GM19043 (cell line): Measurements from ENCODE around the gene MYO16.
"Not testable (repeated sequence)": the region's sequence is repeated elsewhere in the genome, so short reads cannot be mapped to it uniquely, and the experiment has no call there.

Experiments
- ATAC-seq: cut with Tn5 transposase; IDR thresholded peaks from one replicate; pipeline ENCODE4 v1.9.1; 2021; ENCODE audit warnings: low read depth; ENCODE audit not compliant: unreplicated experiment

MYO16 gene

GRCh38 chr13:109012115-109012514 lies 382.7 kb downstream of the MYO16 start:
- no peak for ATAC-seq

GRCh38 chr13:109021558-109021957 lies 392.1 kb downstream of the MYO16 start:
- ATAC-seq = no peak

GRCh38 chr13:109024611-109025010 lies 395.2 kb downstream of the MYO16 start:
- ATAC-seq = no peak

GRCh38 chr13:109026266-109026665 lies 396.9 kb downstream of the MYO16 start:
- ATAC-seq = no peak

GRCh38 chr13:109028624-109029023 lies 399.2 kb downstream of the MYO16 start:
- no peak for ATAC-seq

GRCh38 chr13:109033090-109033489 lies 403.7 kb downstream of the MYO16 start:
- ATAC-seq = no peak

- no peak for ATAC-seq
Measured at GRCh38 chr13:109036078-109036780, 406.8 kb downstream of the MYO16 start.

GRCh38 chr13:109043636-109044035 lies 414.2 kb downstream of the MYO16 start:
- ATAC-seq = no peak

- no peak for ATAC-seq
Measured at GRCh38 chr13:109055850-109056249, 426.4 kb downstream of the MYO16 start.

GRCh38 chr13:109058087-109058486 lies 428.7 kb downstream of the MYO16 start:
- ATAC-seq = no peak

- no peak for ATAC-seq
Measured at GRCh38 chr13:109072505-109072904, 443.1 kb downstream of the MYO16 start.

- ATAC-seq = no peak
Measured at GRCh38 chr13:109074436-109074835, 445.0 kb downstream of the MYO16 start.

GRCh38 chr13:109074853-109075252 lies 445.4 kb downstream of the MYO16 start:
- ATAC-seq = no peak

- no peak for ATAC-seq
Measured at GRCh38 chr13:109087916-109088623, 458.7 kb downstream of the MYO16 start.

- no peak for ATAC-seq
Measured at GRCh38 chr13:109088624-109088917, 459.2 kb downstream of the MYO16 start.

- ATAC-seq = no peak
Measured at GRCh38 chr13:109090796-109091195, 461.4 kb downstream of the MYO16 start.

GRCh38 chr13:109091249-109091648 lies 461.8 kb downstream of the MYO16 start:
- ATAC-seq = no peak

GRCh38 chr13:109092186-109092585 lies 462.8 kb downstream of the MYO16 start:
- ATAC-seq = not testable (repeated sequence)

GRCh38 chr13:109093998-109094397 lies 464.6 kb downstream of the MYO16 start:
- ATAC-seq = no peak

- no peak for ATAC-seq
Measured at GRCh38 chr13:109095126-109095525, 465.7 kb downstream of the MYO16 start.

- no peak for ATAC-seq
Measured at GRCh38 chr13:109096101-109096500, 466.7 kb downstream of the MYO16 start.

GRCh38 chr13:109100705-109101304 lies 471.4 kb downstream of the MYO16 start:
- ATAC-seq = no peak
